ENCODE results near the gene ARFGAP2. TPM values are rescaled to one million over a fixed set of nuclear protein-coding genes. Genes with fewer than 3 reads are reported as not detected.

The ARFGAP2 gene
- total RNA-seq, 3 donors from 2014 or later, result 83.7 to 107 (median 106) TPM

DNA sequence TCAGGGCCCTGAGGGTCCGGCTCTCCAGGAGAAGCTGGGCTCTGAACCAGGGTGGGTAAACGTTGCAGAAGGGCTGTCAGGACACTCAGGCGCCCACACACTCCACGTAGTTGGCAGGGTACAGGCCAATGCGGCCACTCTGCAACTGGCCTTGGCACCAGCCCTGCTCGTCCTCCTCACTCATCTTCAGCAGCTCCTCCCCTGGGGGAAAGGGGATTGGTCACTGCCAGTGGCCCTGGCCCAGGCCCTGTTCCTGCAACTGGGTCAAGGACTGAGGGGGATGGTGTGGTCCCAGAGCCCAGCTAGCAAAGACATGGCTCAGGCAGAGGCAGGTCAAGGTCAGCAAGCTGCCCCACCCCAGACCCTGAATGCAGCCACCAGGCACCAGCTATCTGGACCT lies 1.2 kb upstream of the ARFGAP2 start:
- TF ChIP-seq, protein P1, sequence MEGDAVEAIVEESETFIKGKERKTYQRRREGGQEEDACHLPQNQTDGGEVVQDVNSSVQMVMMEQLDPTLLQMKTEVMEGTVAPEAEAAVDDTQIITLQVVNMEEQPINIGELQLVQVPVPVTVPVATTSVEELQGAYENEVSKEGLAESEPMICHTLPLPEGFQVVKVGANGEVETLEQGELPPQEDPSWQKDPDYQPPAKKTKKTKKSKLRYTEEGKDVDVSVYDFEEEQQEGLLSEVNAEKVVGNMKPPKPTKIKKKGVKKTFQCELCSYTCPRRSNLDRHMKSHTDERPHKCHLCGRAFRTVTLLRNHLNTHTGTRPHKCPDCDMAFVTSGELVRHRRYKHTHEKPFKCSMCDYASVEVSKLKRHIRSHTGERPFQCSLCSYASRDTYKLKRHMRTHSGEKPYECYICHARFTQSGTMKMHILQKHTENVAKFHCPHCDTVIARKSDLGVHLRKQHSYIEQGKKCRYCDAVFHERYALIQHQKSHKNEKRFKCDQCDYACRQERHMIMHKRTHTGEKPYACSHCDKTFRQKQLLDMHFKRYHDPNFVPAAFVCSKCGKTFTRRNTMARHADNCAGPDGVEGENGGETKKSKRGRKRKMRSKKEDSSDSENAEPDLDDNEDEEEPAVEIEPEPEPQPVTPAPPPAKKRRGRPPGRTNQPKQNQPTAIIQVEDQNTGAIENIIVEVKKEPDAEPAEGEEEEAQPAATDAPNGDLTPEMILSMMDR (IDR thresholded peaks at IDR 0.05), result no peak
- peaks cover 19% of the 10 kb centered on the region for H3K4me1 ChIP-seq (ENCODE audit: low read depth)
- no peaks in the 10 kb centered on the region for H3K36me3 ChIP-seq (ENCODE audit: low read depth)
- no peaks in the 10 kb centered on the region for H3K9me3 ChIP-seq
- DNase-seq (no peak), ATAC-seq (no peak)
- no peak overlapping the region for H3K4me3 ChIP-seq
- intact Hi-C loops (cut with DNase I, micrococcal nuclease), result loop anchor here (5.0 to 10.0 kb wide), 2 partner anchors 84 to 177 kb away; partner anchors contain the start of gene MYBPC3 (in 1 of the 2)

DNA sequence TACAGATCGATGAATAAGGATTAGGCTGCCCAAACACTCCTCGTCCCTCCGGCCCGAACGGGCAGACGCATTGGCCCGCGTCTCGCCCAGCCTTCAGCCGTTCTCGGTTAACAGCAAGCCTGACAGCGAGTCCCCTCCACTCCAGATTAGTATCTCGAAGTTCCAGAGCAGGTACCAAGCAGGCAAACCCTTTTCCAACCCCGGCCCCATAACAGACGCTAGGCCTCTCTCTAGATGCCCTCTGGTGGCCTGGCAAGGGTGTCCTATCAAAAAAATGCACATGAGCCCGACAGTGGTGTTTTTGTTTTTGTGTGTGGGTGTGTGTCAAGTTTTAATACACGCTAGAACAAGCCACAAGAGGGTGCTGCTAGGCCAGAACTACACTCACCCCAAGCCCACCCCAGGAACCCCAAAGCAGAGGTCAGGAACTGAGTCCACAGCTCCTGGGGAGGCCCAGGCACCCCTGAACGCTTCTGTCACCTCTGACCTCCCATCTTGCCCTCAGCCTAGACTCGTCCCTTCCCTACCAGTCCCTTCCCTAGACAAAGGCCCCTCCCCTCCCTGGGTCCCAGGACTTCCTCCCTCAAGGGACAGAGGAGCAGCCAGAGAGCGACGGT lies 658 bp upstream of the ARFGAP2 start:
- peak; percentile 76 for ATAC-seq
- TF ChIP-seq, protein P1 (IDR thresholded peaks at IDR 0.05), result peak; percentile 42
- H3K9me3 ChIP-seq, result no peaks in the 10 kb centered on the region
- intact Hi-C loops (cut with DNase I, micrococcal nuclease), result loop anchor here (5.0 to 10.0 kb wide), 2 partner anchors 85 to 177 kb away; partner anchors contain the start of gene MYBPC3 (in 1 of the 2)
- H3K36me3 ChIP-seq (ENCODE audit: low read depth), result no peaks in the 10 kb centered on the region
- peaks cover 19% of the 10 kb centered on the region for H3K4me1 ChIP-seq (ENCODE audit: low read depth)
- H3K4me3 ChIP-seq, result peak overlapping the region; percentile 99
- peak in 1 of 3 donors; percentile 79 for DNase-seq

DNA sequence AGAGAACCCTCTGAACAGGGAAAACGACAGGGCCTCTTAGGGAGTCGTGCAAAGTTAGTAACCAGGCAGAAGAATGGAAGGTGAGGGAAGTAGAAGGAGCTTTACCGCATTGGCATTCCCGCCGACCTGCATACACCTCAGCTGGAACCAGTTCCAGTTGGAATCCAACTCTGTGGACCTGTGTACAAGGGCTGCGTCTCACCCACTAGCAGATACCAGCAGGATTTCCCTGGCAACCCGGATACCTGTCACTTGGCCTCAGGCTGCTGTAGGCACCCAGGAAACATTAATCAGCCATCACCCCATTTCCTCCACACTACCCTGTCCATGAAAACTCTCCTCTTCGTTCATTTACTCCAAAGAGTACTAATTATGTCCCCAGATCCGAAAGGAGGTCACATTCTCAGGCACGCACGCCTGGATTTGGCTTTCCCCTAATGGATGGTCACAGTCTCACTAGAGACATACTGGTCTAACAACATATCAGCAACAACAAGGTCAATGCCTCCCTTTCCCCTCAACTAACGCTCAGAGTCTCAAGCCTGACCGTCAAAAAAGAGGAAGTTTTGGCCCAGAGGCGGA lies 842 bp downstream of the ARFGAP2 start:
- Histone ChIP-seq H3K4me3 (peak overlapping the region; percentile 99), H3K4me1 (ENCODE audit: low read depth) (peaks cover 19% of the 10 kb centered on the region), H3K9me3 (no peaks in the 10 kb centered on the region), H3K36me3 (ENCODE audit: low read depth) (no peaks in the 10 kb centered on the region)
- DNase-seq (no peak), ATAC-seq (no peak)
- TF ChIP-seq, protein P1 (IDR thresholded peaks at IDR 0.05), result no peak
- intact Hi-C loops (cut with DNase I, micrococcal nuclease), result loop anchor here (5.0 to 10.0 kb wide), 2 partner anchors 86 to 179 kb away; partner anchors contain the start of gene MYBPC3 (in 1 of the 2)

DNA sequence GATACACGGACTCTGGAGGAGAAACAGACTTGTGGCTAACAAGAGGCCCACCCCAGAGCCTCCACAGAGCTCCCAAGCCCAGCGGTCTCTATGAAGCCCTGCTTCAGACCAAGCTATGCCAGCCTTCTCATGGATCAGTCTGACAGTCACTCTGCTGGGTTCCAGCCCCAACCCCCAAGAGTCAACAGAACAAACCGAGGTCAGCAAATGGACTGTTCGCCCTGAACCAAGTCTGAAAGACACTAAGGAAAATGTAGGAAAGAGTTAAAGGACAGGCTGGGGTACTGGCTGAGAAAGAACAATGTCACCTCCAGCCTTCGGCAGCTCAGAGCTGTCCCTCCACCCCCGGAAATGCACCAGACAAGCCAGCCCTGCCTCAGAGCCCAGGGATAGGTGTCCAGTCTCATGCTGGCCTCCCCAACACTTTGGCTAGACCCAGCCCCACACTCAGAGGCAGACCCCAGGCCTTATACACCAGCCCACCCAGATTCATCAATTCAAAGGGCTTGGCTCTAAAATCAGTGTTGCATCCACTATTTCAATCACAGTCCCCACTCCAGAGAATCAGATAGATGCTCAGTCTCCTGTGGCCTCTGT lies 3.8 kb downstream of the ARFGAP2 start:
- H3K4me1 ChIP-seq (ENCODE audit: low read depth), result peaks cover 15% of the 10 kb centered on the region
- ATAC-seq, result no peak

DNA sequence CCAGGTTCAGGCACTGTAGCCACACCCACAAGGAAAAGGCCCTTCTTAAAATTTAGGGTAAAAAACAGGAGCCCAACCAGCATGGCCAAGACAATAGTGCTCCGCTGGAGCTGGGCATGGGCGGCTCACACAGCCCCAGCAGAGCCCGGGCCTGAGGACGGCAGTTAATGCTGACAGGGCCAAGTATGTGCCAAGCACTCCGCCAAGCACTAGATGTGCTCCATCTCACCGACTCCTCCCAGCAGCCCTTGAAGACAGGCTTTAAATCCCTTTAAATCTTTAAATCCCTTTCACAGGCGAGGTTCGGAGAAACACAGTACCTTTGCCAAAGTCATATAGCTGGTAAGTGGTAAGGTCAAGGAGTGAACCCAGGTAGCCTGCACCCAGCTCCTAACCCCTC lies 4.8 kb downstream of the ARFGAP2 start:
- peaks cover 10% of the 10 kb centered on the region for H3K4me1 ChIP-seq (ENCODE audit: low read depth)
- ATAC-seq (no peak), DNase-seq (no peak)
- H3K4me3 ChIP-seq, result no peak overlapping the region
- TF ChIP-seq, protein P1 (IDR thresholded peaks at IDR 0.05), result no peak
- no peaks in the 10 kb centered on the region for H3K9me3 ChIP-seq
- intact Hi-C loops (cut with DNase I, micrococcal nuclease), result loop anchor here in 1 of 2 donors (10.0 kb wide), 1 partner anchor 183 kb away; the partner anchor contains the start of gene MYBPC3
- H3K36me3 ChIP-seq (ENCODE audit: low read depth), result peaks cover 13% of the 10 kb centered on the region

More for the DNA sequence above, 3.8 kb downstream of the ARFGAP2 start:
- TF ChIP-seq, protein P1 (IDR thresholded peaks at IDR 0.05), result no peak
- Histone ChIP-seq H3K36me3 (ENCODE audit: low read depth) (peaks cover 6% of the 10 kb centered on the region), H3K9me3 (no peaks in the 10 kb centered on the region), H3K4me3 (no peak overlapping the region)
- intact Hi-C loops (cut with DNase I, micrococcal nuclease), result loop anchor here in 1 of 2 donors (10.0 kb wide), 1 partner anchor 182 kb away; the partner anchor contains the start of gene MYBPC3
- no peak for DNase-seq

All from mucosa of descending colon (tissue), 3 donors.